Measurements from ENCODE around the gene LGR4. TPM values are rescaled to one million over a fixed set of nuclear protein-coding genes. Genes with fewer than 3 reads are reported as not detected.

Gene LGR4
- polyA plus RNA-seq, 1 experiment, result 7.6 TPM

- CTCF ChIA-PET, result interaction anchor here (1.2 kb wide), 1 partner anchor 19 kb away, joined by 3 read pairs; no protein-coding TSS in a partner anchor
- Histone ChIP-seq H3K4me3 (ENCODE audit: low read depth, low read length) (no peak overlapping the region), H3K36me3 (ENCODE audit: control insufficient read depth, insufficient read depth, low read length) (no peaks in the 10 kb centered on the region; the same call in 1 of the 2 replicates), H3K27me3 (ENCODE audit: control insufficient read depth, insufficient read depth, low read length) (no peaks in the 10 kb centered on the region)
- TF ChIP-seq CTCF (IDR thresholded peaks at IDR 0.05; ENCODE audit: insufficient read depth, low read depth, low read length), result no peak
- POLR2A ChIA-PET, result no interaction called here
- DNase-seq (ENCODE audit: low read depth), result no peak
These were observed 88.9 kb downstream of the LGR4 start for GRCh38 chr11:27383645-27384044.

- Histone ChIP-seq H3K36me3 (ENCODE audit: control insufficient read depth, insufficient read depth, low read length) (no peaks in the 10 kb centered on the region; the same call in 1 of the 2 replicates), H3K27me3 (ENCODE audit: control insufficient read depth, insufficient read depth, low read length) (no peaks in the 10 kb centered on the region), H3K4me3 (ENCODE audit: low read depth, low read length) (no peak overlapping the region)
- POLR2A ChIA-PET, result no interaction called here
- no peak for TF ChIP-seq CTCF (IDR thresholded peaks at IDR 0.05; ENCODE audit: insufficient read depth, low read depth, low read length)
- no peak for DNase-seq (ENCODE audit: low read depth)
- CTCF ChIA-PET, result no interaction called here
These were observed 91.3 kb downstream of the LGR4 start for GRCh38 chr11:27381238-27381666.

GRCh38 chr11:27380771-27381170 is 91.8 kb downstream of the LGR4 start:
- no peak for TF ChIP-seq CTCF (IDR thresholded peaks at IDR 0.05; ENCODE audit: insufficient read depth, low read depth, low read length)
- CTCF ChIA-PET, result no interaction called here
- DNase-seq (ENCODE audit: low read depth), result no peak
- H3K4me3 ChIP-seq (ENCODE audit: low read depth, low read length), result no peak overlapping the region
- POLR2A ChIA-PET, result no interaction called here
- H3K36me3 ChIP-seq (ENCODE audit: control insufficient read depth, insufficient read depth, low read length), result no peaks in the 10 kb centered on the region; the same call in 1 of the 2 replicates
- H3K27me3 ChIP-seq (ENCODE audit: control insufficient read depth, insufficient read depth, low read length), result no peaks in the 10 kb centered on the region

- TF ChIP-seq CTCF (IDR thresholded peaks at IDR 0.05; ENCODE audit: insufficient read depth, low read depth, low read length), result no peak
- CTCF ChIA-PET, result no interaction called here
- Histone ChIP-seq H3K36me3 (ENCODE audit: control insufficient read depth, insufficient read depth, low read length) (no peaks in the 10 kb centered on the region; the same call in 1 of the 2 replicates), H3K27me3 (ENCODE audit: control insufficient read depth, insufficient read depth, low read length) (no peaks in the 10 kb centered on the region), H3K4me3 (ENCODE audit: low read depth, low read length) (no peak overlapping the region)
- no peak for DNase-seq (ENCODE audit: low read depth)
- POLR2A ChIA-PET, result no interaction called here
These were observed 93.1 kb downstream of the LGR4 start for GRCh38 chr11:27379449-27379848.

- POLR2A ChIA-PET, result interaction anchor here (0.7 kb wide), 1 partner anchor 18 kb away, joined by 6 read pairs; no protein-coding TSS in a partner anchor
- H3K36me3 ChIP-seq (ENCODE audit: control insufficient read depth, insufficient read depth, low read length), result peaks cover 1% of the 10 kb centered on the region
- no peaks in the 10 kb centered on the region for H3K27me3 ChIP-seq (ENCODE audit: control insufficient read depth, insufficient read depth, low read length)
- CTCF ChIA-PET, result interaction anchor here (0.6 kb wide), 1 partner anchor 95 kb away, joined by 6 read pairs; no protein-coding TSS in a partner anchor
- DNase-seq (ENCODE audit: low read depth), result no peak
- no peak overlapping the region for H3K4me3 ChIP-seq (ENCODE audit: low read depth, low read length)
- TF ChIP-seq CTCF (IDR thresholded peaks at IDR 0.05; ENCODE audit: insufficient read depth, low read depth, low read length), result no peak
These were observed 97.2 kb downstream of the LGR4 start for GRCh38 chr11:27375370-27375769.
